ENCODE results near the gene DOCK2.
"Not testable (repeated sequence)": the region's sequence is repeated elsewhere in the genome, so short reads cannot be mapped to it uniquely, and the experiment has no call there.

Gene DOCK2

GRCh38 chr5:170081616-170082015 is 444.5 kb downstream of the DOCK2 start:
- no peak for TF ChIP-seq ZFX (IDR thresholded peaks at IDR 0.05)
- no peak for TF ChIP-seq CTCF (conservative IDR thresholded peaks at IDR 0.05)
- no peak overlapping the region for H3K27ac ChIP-seq

- TF ChIP-seq CTCF (conservative IDR thresholded peaks at IDR 0.05), result no peak
- TF ChIP-seq ZFX (IDR thresholded peaks at IDR 0.05), result no peak
- no peak overlapping the region for H3K27ac ChIP-seq
These were observed 445.6 kb downstream of the DOCK2 start for GRCh38 chr5:170082701-170083100.

GRCh38 chr5:170087168-170087817 is 450.2 kb downstream of the DOCK2 start:
- H3K27ac ChIP-seq, result no peak overlapping the region
- TF ChIP-seq CTCF (conservative IDR thresholded peaks at IDR 0.05) (no peak), ZFX (IDR thresholded peaks at IDR 0.05) (no peak)

GRCh38 chr5:170092455-170093101 is 455.5 kb downstream of the DOCK2 start:
- no peak overlapping the region for H3K27ac ChIP-seq
- no peak for TF ChIP-seq CTCF (conservative IDR thresholded peaks at IDR 0.05)
- no peak for TF ChIP-seq ZFX (IDR thresholded peaks at IDR 0.05)

GRCh38 chr5:170094329-170094728 is 457.3 kb downstream of the DOCK2 start:
- H3K27ac ChIP-seq, result not testable (repeated sequence)

- TF ChIP-seq CTCF (conservative IDR thresholded peaks at IDR 0.05), result no peak
- TF ChIP-seq ZFX (IDR thresholded peaks at IDR 0.05), result no peak
- H3K27ac ChIP-seq, result peak overlapping the region; percentile 19
These were observed 458.6 kb downstream of the DOCK2 start for GRCh38 chr5:170095646-170096045.

GRCh38 chr5:170097934-170098333 is 460.9 kb downstream of the DOCK2 start:
- TF ChIP-seq ZFX (IDR thresholded peaks at IDR 0.05) (no peak), CTCF (conservative IDR thresholded peaks at IDR 0.05) (no peak)
- no peak overlapping the region for H3K27ac ChIP-seq
